ENCODE data around the gene MTG2.

The MTG2 gene

DNA sequence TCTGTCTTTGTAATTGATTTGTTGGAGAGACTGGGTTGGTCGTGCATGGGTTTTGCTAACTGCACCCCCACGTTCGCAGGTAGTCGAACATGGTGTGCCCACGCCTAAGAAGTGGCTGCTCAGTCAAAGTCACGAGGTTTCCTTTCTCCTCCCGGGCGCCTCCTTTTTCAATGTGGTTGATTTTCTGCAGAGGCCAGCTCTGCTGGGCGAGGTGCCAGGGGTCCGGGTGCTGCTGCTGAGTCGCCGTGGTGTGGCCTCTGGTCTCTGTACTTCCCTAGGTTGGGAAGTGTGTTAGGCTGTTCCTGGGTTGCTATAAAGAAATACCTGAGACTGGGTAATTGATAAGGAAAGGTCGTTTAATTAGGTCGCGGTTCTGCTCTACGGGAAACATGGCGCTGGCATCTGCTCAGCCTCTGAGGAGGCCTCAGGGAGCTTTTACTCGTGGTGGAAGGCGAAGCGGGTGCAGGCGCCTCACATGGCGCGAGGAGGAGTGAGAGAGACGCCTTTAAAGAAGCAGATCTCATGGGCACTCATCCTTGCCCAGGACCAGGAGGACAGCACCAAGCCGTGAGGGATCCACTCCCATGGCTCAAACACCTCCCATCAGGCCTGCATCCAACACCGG, 69.6 kb downstream of the MTG2 start:
- DNase-seq (ENCODE audit: low read depth in 2 of 2) = no peak

Data from stimulated activated CD8-positive, alpha-beta memory T cell treated with anti-CD3 and anti-CD28 coated beads, Interleukin-7, amount 100 ng/mL, for 4 hours (primary cell).